Upper lobe of right lung (tissue), 1 donor: ENCODE data around the gene TSHZ1. TPM values are rescaled to one million over a fixed set of nuclear protein-coding genes. Genes with fewer than 3 reads are reported as not detected.

ENCODE experiments used
- ATAC-seq: fragments of 200-7000 bp; cut with Tn5 transposase; one replicate; pipeline ENCODE4 v1.9.1; 2020; ENCODE audit warnings: mild to moderate bottlenecking, moderate library complexity
- DNase-seq: peaks from one replicate; pipeline ENCODE4 v3.0.0-alpha.2; 2020
- H3K27ac ChIP-seq: fragments of 200-600 bp; one replicate; pipeline ENCODE4 v1.8.0; 2022
- H3K27me3 ChIP-seq: fragments of 200-600 bp; one replicate; pipeline ENCODE4 v1.8.0; 2022; ENCODE audit warnings: mild to moderate bottlenecking
- H3K36me3 ChIP-seq: fragments of 200-600 bp; one replicate; pipeline ENCODE4 v1.8.0; 2022
- H3K4me1 ChIP-seq: fragments of 200-600 bp; one replicate; pipeline ENCODE4 v1.8.0; 2022
- H3K4me3 ChIP-seq: fragments of 200-600 bp; one replicate; pipeline ENCODE4 v1.8.0; 2022; ENCODE audit warnings: mild to moderate bottlenecking
- H3K9me3 ChIP-seq: fragments of 200-600 bp; one replicate; pipeline ENCODE4 v1.8.0; 2022
- intact Hi-C: fragments of 100-400 bp; cut with DNase I; formaldehyde crosslinking; loops from one replicate; pipeline ENCODE4 v1.11.0; 2022
- total RNA-seq: library from RNA; stranded (reverse); fragmentation: NEBNext Ultra II Directional; extraction: Animal tissue kit (Norgen Biotek cat#: 25700); gene quantifications from one replicate; pipeline ENCODE4 v1.2.1, GENCODE V29; 2021
- TF ChIP-seq, protein P1 (sequence below): fragments of 200-600 bp; IDR thresholded peaks from one replicate; pipeline ENCODE4 v1.8.0; 2022; ENCODE audit warnings: antibody characterized with exemption
- donor health status: DM: no; HTN: yes; CAD: no; lungs with severe emphysema.

Gene TSHZ1
- total RNA-seq, 1 donor from 2014 or later, result 17.3 TPM

DNA sequence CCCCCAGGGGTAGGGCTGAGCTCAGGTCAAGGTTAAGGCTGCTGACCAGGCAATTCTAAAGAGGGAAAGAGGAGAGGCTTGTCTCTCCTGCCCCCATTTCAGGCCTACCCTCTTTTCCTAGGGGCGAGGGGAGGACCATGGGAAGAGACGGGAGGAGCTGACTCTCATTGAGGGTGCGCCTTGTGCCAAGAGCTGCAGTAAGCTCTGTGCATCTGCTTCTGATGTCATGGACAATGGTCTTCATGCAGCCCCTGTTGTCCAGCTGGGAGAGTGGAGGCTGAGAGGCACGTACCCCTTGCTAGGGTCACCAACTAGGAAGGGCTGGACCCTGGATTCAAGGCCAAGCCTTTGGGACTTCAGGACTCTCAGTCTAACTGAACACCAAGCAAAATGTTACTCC is 46.9 kb upstream of the TSHZ1 start:
- H3K27ac ChIP-seq, result no peak overlapping the region
- no peak overlapping the region for H3K4me3 ChIP-seq
- H3K4me1 ChIP-seq, result no peaks in the 10 kb centered on the region
- TF ChIP-seq, protein P1, sequence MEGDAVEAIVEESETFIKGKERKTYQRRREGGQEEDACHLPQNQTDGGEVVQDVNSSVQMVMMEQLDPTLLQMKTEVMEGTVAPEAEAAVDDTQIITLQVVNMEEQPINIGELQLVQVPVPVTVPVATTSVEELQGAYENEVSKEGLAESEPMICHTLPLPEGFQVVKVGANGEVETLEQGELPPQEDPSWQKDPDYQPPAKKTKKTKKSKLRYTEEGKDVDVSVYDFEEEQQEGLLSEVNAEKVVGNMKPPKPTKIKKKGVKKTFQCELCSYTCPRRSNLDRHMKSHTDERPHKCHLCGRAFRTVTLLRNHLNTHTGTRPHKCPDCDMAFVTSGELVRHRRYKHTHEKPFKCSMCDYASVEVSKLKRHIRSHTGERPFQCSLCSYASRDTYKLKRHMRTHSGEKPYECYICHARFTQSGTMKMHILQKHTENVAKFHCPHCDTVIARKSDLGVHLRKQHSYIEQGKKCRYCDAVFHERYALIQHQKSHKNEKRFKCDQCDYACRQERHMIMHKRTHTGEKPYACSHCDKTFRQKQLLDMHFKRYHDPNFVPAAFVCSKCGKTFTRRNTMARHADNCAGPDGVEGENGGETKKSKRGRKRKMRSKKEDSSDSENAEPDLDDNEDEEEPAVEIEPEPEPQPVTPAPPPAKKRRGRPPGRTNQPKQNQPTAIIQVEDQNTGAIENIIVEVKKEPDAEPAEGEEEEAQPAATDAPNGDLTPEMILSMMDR, result no peak
- no peak for DNase-seq
- no peaks in the 10 kb centered on the region for H3K9me3 ChIP-seq
- H3K27me3 ChIP-seq, result no peaks in the 10 kb centered on the region
- intact Hi-C loops, result no loop called here
- H3K36me3 ChIP-seq, result no peaks in the 10 kb centered on the region
- ATAC-seq, result no peak

DNA sequence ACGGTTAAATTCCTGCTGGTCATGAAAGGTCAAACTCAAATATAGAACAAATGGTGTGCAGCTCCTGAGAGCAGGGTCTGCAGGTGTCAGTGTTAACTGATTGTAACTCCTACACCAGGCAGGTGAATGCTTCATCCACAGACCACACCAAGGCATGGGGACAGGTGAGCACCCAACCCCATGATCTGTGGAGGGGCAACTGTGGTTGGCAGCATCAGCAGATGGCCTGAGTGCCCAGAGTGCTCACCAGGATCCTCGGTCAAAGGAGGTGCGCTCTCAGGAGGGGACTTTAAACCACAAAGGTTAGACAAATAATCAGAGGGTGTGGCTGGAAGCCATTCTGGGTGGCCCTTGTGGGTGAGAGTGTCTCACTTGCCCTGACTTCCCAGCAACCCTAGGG is 46.1 kb upstream of the TSHZ1 start:
- no peaks in the 10 kb centered on the region for H3K9me3 ChIP-seq
- H3K36me3 ChIP-seq, result no peaks in the 10 kb centered on the region
- H3K27ac ChIP-seq, result no peak overlapping the region
- no peaks in the 10 kb centered on the region for H3K4me1 ChIP-seq
- TF ChIP-seq, protein P1, result no peak
- no peak for DNase-seq
- ATAC-seq, result no peak
- intact Hi-C loops, result no loop called here
- no peak overlapping the region for H3K4me3 ChIP-seq
- H3K27me3 ChIP-seq, result no peaks in the 10 kb centered on the region

DNA sequence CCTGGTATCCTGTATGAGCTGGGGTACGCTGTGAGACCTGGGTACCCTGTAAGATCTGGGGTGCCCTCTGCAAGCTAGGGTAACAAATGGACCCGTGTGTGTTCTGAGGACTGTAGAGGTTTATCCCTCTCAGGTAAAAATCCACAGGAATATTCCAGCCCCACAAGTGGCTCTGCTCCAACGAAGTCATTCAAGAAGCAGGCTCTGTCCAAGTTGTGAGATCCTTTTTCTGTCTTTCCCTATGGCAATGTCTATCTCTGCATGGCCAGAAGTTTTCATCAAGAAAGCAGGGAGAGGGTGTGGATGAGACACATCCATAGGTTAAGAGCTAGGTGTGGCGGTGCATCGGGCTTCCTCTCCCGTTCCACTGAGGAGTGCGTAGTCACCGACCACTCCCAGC is 44.7 kb upstream of the TSHZ1 start:
- intact Hi-C loops, result no loop called here
- TF ChIP-seq, protein P1, result no peak
- Histone ChIP-seq H3K27me3 (no peaks in the 10 kb centered on the region), H3K9me3 (no peaks in the 10 kb centered on the region), H3K4me1 (no peaks in the 10 kb centered on the region), H3K27ac (no peak overlapping the region), H3K4me3 (no peak overlapping the region), H3K36me3 (no peaks in the 10 kb centered on the region)
- ATAC-seq (no peak), DNase-seq (no peak)

DNA sequence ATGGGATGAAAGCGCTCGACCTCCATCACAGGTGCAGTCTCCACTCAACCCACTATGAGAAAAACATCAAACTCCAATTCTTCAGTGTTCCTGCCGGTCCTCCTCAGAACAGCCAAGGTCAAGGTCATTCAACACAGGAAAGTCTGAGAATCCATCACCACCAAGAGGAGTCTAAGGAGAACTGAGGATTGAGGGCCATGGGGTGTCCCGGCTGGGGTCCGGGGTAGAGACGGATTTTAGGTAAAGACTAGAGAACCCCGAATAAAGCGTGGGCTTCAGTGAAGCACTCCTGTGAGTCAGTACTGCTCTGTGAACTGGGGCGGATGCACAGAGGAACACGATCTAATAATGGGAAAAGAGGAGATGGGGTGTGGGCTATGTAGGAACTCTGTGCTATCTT is 43.5 kb upstream of the TSHZ1 start:
- Histone ChIP-seq H3K4me1 (no peaks in the 10 kb centered on the region), H3K9me3 (no peaks in the 10 kb centered on the region), H3K27me3 (no peaks in the 10 kb centered on the region), H3K27ac (no peak overlapping the region), H3K4me3 (no peak overlapping the region), H3K36me3 (no peaks in the 10 kb centered on the region)
- no peak for DNase-seq
- TF ChIP-seq, protein P1, result no peak
- intact Hi-C loops, result no loop called here
- ATAC-seq, result no peak

DNA sequence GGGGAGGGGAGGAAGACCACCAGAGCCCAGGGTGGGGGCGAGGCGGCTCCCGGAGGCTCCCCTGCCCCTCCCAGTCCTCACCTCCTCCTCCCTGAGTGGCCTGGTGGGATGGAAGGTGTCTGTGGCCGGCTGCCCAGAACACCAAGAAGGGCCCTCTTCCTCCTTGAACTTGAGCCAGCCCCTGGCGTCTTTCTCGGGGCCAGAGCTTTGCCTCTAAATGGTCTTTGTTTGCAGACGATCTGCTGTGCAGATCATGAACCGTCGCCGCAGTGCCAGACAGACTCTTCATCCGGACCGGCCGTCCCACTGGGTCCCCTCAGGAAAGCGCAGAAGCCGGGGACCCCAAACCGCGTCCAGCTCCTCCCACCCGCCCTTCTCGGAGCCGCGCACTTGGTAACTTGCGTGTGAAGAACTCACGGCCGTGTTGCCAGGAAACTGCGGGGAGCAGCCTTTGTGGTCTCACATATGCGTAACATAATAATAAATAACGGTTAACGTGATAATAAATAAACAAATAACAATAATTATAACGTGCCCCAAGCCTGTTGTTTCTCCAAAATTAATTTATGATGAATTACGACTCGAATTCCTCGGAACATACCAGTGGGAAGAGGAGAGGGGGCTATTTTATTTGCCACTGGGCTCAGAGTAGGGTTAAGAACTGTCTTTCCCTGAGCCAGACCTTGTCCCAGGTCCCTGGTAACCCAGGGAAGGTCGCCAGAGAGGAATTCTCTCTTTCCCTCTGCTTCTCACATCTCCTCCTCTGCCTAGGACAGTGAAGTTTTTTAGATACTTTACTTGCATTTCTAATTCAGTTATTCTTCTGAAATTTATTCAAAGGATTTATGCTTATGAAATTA is 42.6 kb upstream of the TSHZ1 start:
- Histone ChIP-seq H3K4me1 (no peaks in the 10 kb centered on the region), H3K27ac (no peak overlapping the region), H3K4me3 (peak overlapping the region; percentile 17), H3K36me3 (no peaks in the 10 kb centered on the region), H3K27me3 (no peaks in the 10 kb centered on the region), H3K9me3 (no peaks in the 10 kb centered on the region)
- ATAC-seq (peak; percentile 27), DNase-seq (no peak)
- intact Hi-C loops, result no loop called here
- TF ChIP-seq, protein P1, result no peak
